Stimulated activated CD8-positive, alpha-beta memory T cell treated with anti-CD3 and anti-CD28 coated beads, Interleukin-12 subunit alpha, Interleukin-12 subunit beta, amount 100 ng/mL, for 24 hours (primary cell): ENCODE measurements around the gene INSL3.

Source experiments
- DNase-seq: peaks from one replicate; pipeline ENCODE4 v3.0.0-alpha.2; 2020; ENCODE audit errors: extremely low read depth

The INSL3 gene

GRCh38 chr19:17846146-17846545 is 24.8 kb upstream of the INSL3 start:
- DNase-seq: no peak

- DNase-seq: no peak
These were observed 22.7 kb upstream of the INSL3 start for GRCh38 chr19:17843908-17844490.

GRCh38 chr19:17843292-17843827 is 22.0 kb upstream of the INSL3 start:
- DNase-seq: no peak

GRCh38 chr19:17842663-17843291 is 21.5 kb upstream of the INSL3 start:
- DNase-seq: no peak

- no peak for DNase-seq
These were observed 20.7 kb upstream of the INSL3 start for GRCh38 chr19:17841810-17842662.

- no peak for DNase-seq
These were observed 20.1 kb upstream of the INSL3 start for GRCh38 chr19:17841371-17841809.

- no peak for DNase-seq
These were observed 18.7 kb upstream of the INSL3 start for GRCh38 chr19:17840019-17840418.

- DNase-seq: no peak
These were observed 16.7 kb upstream of the INSL3 start for GRCh38 chr19:17837972-17838371.

GRCh38 chr19:17836530-17836929 is 15.2 kb upstream of the INSL3 start:
- no peak for DNase-seq

- DNase-seq: no peak
These were observed 14.1 kb upstream of the INSL3 start for GRCh38 chr19:17835182-17836006.

GRCh38 chr19:17834350-17835181 is 13.2 kb upstream of the INSL3 start:
- DNase-seq: no peak

- DNase-seq: no peak
These were observed 11.3 kb upstream of the INSL3 start for GRCh38 chr19:17832443-17833208.

- DNase-seq: no peak
These were observed 10.1 kb upstream of the INSL3 start for GRCh38 chr19:17831419-17831888.

GRCh38 chr19:17830567-17831418 is 9.5 kb upstream of the INSL3 start:
- no peak for DNase-seq

- no peak for DNase-seq
These were observed 8.7 kb upstream of the INSL3 start for GRCh38 chr19:17829855-17830566.

- no peak for DNase-seq
These were observed 5.3 kb upstream of the INSL3 start for GRCh38 chr19:17826508-17827056.

- DNase-seq: no peak
These were observed 3.0 kb upstream of the INSL3 start for GRCh38 chr19:17824339-17824738.
